Gastrocnemius medialis (tissue), 4 donors: ENCODE results near the gene CAPZA3. TPM values are rescaled to one million over a fixed set of nuclear protein-coding genes. Genes with fewer than 3 reads are reported as not detected.

Source experiments
- ATAC-seq, 2 donors: fragments of 150-250 bp; one replicate each; pipeline ENCODE4 v1.9.1; 2016
- DNase-seq, 2 donors: peaks; one replicate each; pipeline ENCODE4 v3.0.0-alpha.2; 2019
- H3K27ac ChIP-seq, 4 donors: fragments of 200-600 bp; sonication (generic); 1 replicate in 1 of 4; 2 replicates in 3 of 4; pipeline ENCODE4 v1.5.1; 2016 to 2018; ENCODE audit warnings: mild to moderate bottlenecking in 2 of 4, moderate library complexity in 1 of 4
- H3K27me3 ChIP-seq, 3 donors: fragments of 200-600 bp; sonication (generic) in 2 of 3; 1 replicate in 1 of 3; 2 replicates in 2 of 3; pipeline versions ENCODE4 v1.5.1 to v1.6.0; 2016 to 2019; ENCODE audit warnings: mild to moderate bottlenecking in 1 of 3, moderate library complexity in 1 of 3
- H3K36me3 ChIP-seq, 2 donors: fragments of 200-600 bp; sonication (generic) in 1 of 2; one replicate each; pipeline ENCODE4 v1.5.1; 2017 to 2018
- H3K4me1 ChIP-seq, 2 donors: fragments of 200-600 bp; sonication (generic) in 1 of 2; one replicate each; pipeline ENCODE4 v1.5.1; 2016 to 2017; ENCODE audit warnings: mild to moderate bottlenecking in 2 of 2
- H3K4me3 ChIP-seq, 4 donors: fragments of 200-600 bp; sonication (generic) in 3 of 4; 1 replicate in 1 of 4; 2 replicates in 3 of 4; pipeline ENCODE4 v1.5.1; 2016 to 2019; ENCODE audit warnings: mild to moderate bottlenecking in 2 of 4
- H3K9me3 ChIP-seq, 3 donors: fragments of 200-600 bp; sonication (generic) in 2 of 3; 1 replicate in 1 of 3; 2 replicates in 2 of 3; pipeline ENCODE4 v1.5.1; 2016 to 2019
- POLR2A ChIP-seq, 2 donors: fragments of 450-650 bp; IDR thresholded peaks; one replicate each; pipeline ENCODE4 v1.6.1; 2017; ENCODE audit warnings: antibody characterized with exemption in 2 of 2, mild to moderate bottlenecking in 2 of 2, moderate library complexity in 2 of 2
- in situ Hi-C, 4 donors: fragments of 200-750 bp; cut with MboI; loops; one replicate each; pipeline versions ENCODE4 v1.15.0 to v1.8.0; 2017; ENCODE audit warnings: low sequenced_read_pairs in 4 of 4
- intact Hi-C: fragments of 100-400 bp; cut with DNase I; formaldehyde crosslinking; loops from one replicate; pipeline ENCODE4 v1.15.1; 2023; ENCODE audit warnings: low total_unique reads
- total RNA-seq, 4 donors: library from RNA; depleted of rRNA; stranded (reverse); fragments of >200 nt; gene quantifications; one replicate each; pipeline versions ENCODE4 v1.1.0 to v1.2.3, GENCODE V29; 2016
- TF ChIP-seq, protein P1 (sequence below), 5 experiments: fragments of 450-650 bp in 3 of 5; fragments of 200-600 bp in 2 of 5; sonication (generic) in 2 of 5; IDR thresholded peaks in 4 of 5; conservative IDR thresholded peaks in 1 of 5; 1 replicate in 4 of 5; 2 replicates in 1 of 5; pipeline ENCODE4 v1.5.1; 2016 to 2019; ENCODE audit warnings: antibody characterized with exemption in 5 of 5, mild to moderate bottlenecking in 3 of 5, moderate library complexity in 3 of 5

Gene CAPZA3
- total RNA-seq, 4 donors from 2014 or later = not detected

- TF ChIP-seq, protein P1, sequence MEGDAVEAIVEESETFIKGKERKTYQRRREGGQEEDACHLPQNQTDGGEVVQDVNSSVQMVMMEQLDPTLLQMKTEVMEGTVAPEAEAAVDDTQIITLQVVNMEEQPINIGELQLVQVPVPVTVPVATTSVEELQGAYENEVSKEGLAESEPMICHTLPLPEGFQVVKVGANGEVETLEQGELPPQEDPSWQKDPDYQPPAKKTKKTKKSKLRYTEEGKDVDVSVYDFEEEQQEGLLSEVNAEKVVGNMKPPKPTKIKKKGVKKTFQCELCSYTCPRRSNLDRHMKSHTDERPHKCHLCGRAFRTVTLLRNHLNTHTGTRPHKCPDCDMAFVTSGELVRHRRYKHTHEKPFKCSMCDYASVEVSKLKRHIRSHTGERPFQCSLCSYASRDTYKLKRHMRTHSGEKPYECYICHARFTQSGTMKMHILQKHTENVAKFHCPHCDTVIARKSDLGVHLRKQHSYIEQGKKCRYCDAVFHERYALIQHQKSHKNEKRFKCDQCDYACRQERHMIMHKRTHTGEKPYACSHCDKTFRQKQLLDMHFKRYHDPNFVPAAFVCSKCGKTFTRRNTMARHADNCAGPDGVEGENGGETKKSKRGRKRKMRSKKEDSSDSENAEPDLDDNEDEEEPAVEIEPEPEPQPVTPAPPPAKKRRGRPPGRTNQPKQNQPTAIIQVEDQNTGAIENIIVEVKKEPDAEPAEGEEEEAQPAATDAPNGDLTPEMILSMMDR (IDR thresholded peaks at IDR 0.05 in 4 of 5, conservative IDR thresholded peaks at IDR 0.05 in 1 of 5) = no peak
- TF ChIP-seq POLR2A (IDR thresholded peaks at IDR 0.05) = no peak
- no peaks in the 10 kb centered on the region for H3K36me3 ChIP-seq
- intact Hi-C loops = no loop called here
- H3K4me3 ChIP-seq = no peak overlapping the region
- ATAC-seq (no peak), DNase-seq (no peak)
- H3K4me1 ChIP-seq = no peaks in the 10 kb centered on the region
- no peaks in the 10 kb centered on the region for H3K9me3 ChIP-seq
- no peaks in the 10 kb centered on the region for H3K27me3 ChIP-seq
- no peak overlapping the region for H3K27ac ChIP-seq
- in situ Hi-C loops = no loop called here
Observed at GRCh38 chr12:18700271-18700670, 37.6 kb upstream of the CAPZA3 start.

GRCh38 chr12:18703321-18703720 lies 34.6 kb upstream of the CAPZA3 start:
- intact Hi-C loops = no loop called here
- TF ChIP-seq, protein P1 (IDR thresholded peaks at IDR 0.05 in 4 of 5, conservative IDR thresholded peaks at IDR 0.05 in 1 of 5) = no peak
- TF ChIP-seq POLR2A (IDR thresholded peaks at IDR 0.05) = no peak
- Histone ChIP-seq H3K36me3 (no peaks in the 10 kb centered on the region), H3K4me3 (no peak overlapping the region), H3K27ac (no peak overlapping the region), H3K9me3 (no peaks in the 10 kb centered on the region), H3K27me3 (no peaks in the 10 kb centered on the region), H3K4me1 (no peaks in the 10 kb centered on the region)
- ATAC-seq (no peak), DNase-seq (no peak)
- in situ Hi-C loops = no loop called here

DNA sequence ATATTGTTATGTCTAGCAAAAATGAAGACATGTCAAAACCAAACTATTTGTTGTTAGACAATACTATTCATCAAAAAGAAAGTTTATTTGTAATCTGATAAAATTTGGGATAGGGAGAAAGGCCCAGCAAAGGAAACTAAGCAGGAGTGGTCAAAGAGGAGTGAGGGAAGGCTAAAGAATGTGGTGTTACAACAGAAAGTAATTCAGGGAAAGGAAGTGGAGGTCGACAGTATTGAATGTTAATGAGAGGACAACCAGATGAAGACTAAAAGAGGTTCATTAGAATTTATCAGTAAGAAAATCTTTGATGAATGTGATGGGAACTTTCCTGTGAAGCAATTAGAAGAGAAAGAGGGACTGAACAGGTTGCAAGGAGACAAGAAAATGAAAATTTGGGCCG lies 34.0 kb upstream of the CAPZA3 start:
- intact Hi-C loops (no loop called here), in situ Hi-C loops (no loop called here)
- no peak for TF ChIP-seq POLR2A (IDR thresholded peaks at IDR 0.05)
- TF ChIP-seq, protein P1 (IDR thresholded peaks at IDR 0.05 in 4 of 5, conservative IDR thresholded peaks at IDR 0.05 in 1 of 5) = no peak
- ATAC-seq (no peak), DNase-seq (no peak)
- Histone ChIP-seq H3K4me1 (no peaks in the 10 kb centered on the region), H3K4me3 (no peak overlapping the region), H3K9me3 (no peaks in the 10 kb centered on the region), H3K27ac (no peak overlapping the region), H3K36me3 (no peaks in the 10 kb centered on the region), H3K27me3 (no peaks in the 10 kb centered on the region)

DNA sequence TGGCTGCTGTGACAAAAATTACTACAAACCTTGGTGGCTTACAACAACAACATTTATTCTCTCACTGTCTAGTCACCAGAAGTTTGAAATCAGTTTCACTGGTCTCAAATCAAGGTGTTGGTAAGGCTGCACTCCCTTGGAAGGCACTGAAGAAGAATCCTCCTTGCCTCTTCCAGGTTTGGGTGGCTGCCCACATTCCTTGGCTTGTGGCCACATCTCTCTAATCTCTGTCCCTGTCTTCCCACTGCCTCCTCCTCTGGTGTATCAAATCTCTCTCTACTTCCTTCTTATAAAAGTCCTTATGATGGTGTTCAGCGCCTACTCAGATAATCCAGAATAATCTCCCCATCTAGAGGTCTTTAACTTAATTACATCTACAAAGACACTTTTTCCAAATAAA lies 31.1 kb upstream of the CAPZA3 start:
- Histone ChIP-seq H3K4me3 (no peak overlapping the region), H3K27me3 (no peaks in the 10 kb centered on the region), H3K27ac (no peak overlapping the region), H3K9me3 (no peaks in the 10 kb centered on the region), H3K36me3 (no peaks in the 10 kb centered on the region), H3K4me1 (no peaks in the 10 kb centered on the region)
- TF ChIP-seq, protein P1 (IDR thresholded peaks at IDR 0.05 in 4 of 5, conservative IDR thresholded peaks at IDR 0.05 in 1 of 5) = no peak
- no peak for TF ChIP-seq POLR2A (IDR thresholded peaks at IDR 0.05)
- DNase-seq (no peak), ATAC-seq (no peak)
- in situ Hi-C loops (no loop called here), intact Hi-C loops (no loop called here)

GRCh38 chr12:18716236-18716635 lies 21.7 kb upstream of the CAPZA3 start:
- intact Hi-C loops (no loop called here), in situ Hi-C loops (no loop called here)
- Histone ChIP-seq H3K27ac (no peak overlapping the region), H3K27me3 (no peaks in the 10 kb centered on the region), H3K36me3 (no peaks in the 10 kb centered on the region), H3K4me1 (no peaks in the 10 kb centered on the region), H3K4me3 (no peak overlapping the region), H3K9me3 (no peaks in the 10 kb centered on the region)
- ATAC-seq (no peak), DNase-seq (no peak)
- TF ChIP-seq, protein P1 (IDR thresholded peaks at IDR 0.05 in 4 of 5, conservative IDR thresholded peaks at IDR 0.05 in 1 of 5) = no peak
- TF ChIP-seq POLR2A (IDR thresholded peaks at IDR 0.05) = no peak
